ENCODE results near the gene SEPHS1.

SEPHS1 gene

DNA sequence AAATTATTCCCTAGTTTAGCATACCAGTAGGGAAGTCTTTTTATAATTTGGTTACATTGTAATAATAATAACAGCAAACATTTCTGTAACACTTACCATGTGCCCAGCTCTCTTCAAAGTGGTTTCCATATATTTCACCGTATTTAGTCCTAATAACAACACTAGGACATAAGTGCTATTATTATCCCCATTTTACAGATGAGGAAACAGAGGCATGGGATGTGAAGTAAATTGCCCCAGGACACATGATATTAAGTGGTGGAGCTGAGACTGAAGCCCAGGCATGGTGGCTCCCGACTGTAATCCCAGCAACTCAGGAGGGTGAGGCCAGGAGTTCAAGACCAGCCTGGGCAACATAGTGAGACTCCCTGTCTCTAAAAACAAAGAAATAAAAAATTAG, 53.3 kb downstream of the SEPHS1 start:
- TF ChIP-seq SPI1 (IDR thresholded peaks at IDR 0.05; ENCODE audit: borderline replicate concordance, low read depth) (no peak), GABPA (IDR thresholded peaks at IDR 0.05; ENCODE audit: low read depth) (no peak), POLR2AphosphoS5 (IDR thresholded peaks at IDR 0.05; ENCODE audit: low read depth) (no peak)
- TF ChIP-seq, protein P1, sequence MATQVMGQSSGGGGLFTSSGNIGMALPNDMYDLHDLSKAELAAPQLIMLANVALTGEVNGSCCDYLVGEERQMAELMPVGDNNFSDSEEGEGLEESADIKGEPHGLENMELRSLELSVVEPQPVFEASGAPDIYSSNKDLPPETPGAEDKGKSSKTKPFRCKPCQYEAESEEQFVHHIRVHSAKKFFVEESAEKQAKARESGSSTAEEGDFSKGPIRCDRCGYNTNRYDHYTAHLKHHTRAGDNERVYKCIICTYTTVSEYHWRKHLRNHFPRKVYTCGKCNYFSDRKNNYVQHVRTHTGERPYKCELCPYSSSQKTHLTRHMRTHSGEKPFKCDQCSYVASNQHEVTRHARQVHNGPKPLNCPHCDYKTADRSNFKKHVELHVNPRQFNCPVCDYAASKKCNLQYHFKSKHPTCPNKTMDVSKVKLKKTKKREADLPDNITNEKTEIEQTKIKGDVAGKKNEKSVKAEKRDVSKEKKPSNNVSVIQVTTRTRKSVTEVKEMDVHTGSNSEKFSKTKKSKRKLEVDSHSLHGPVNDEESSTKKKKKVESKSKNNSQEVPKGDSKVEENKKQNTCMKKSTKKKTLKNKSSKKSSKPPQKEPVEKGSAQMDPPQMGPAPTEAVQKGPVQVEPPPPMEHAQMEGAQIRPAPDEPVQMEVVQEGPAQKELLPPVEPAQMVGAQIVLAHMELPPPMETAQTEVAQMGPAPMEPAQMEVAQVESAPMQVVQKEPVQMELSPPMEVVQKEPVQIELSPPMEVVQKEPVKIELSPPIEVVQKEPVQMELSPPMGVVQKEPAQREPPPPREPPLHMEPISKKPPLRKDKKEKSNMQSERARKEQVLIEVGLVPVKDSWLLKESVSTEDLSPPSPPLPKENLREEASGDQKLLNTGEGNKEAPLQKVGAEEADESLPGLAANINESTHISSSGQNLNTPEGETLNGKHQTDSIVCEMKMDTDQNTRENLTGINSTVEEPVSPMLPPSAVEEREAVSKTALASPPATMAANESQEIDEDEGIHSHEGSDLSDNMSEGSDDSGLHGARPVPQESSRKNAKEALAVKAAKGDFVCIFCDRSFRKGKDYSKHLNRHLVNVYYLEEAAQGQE (IDR thresholded peaks at IDR 0.05; ENCODE audit: insufficient replicate concordance, low read depth): no peak
- TF ChIP-seq, protein P2, sequence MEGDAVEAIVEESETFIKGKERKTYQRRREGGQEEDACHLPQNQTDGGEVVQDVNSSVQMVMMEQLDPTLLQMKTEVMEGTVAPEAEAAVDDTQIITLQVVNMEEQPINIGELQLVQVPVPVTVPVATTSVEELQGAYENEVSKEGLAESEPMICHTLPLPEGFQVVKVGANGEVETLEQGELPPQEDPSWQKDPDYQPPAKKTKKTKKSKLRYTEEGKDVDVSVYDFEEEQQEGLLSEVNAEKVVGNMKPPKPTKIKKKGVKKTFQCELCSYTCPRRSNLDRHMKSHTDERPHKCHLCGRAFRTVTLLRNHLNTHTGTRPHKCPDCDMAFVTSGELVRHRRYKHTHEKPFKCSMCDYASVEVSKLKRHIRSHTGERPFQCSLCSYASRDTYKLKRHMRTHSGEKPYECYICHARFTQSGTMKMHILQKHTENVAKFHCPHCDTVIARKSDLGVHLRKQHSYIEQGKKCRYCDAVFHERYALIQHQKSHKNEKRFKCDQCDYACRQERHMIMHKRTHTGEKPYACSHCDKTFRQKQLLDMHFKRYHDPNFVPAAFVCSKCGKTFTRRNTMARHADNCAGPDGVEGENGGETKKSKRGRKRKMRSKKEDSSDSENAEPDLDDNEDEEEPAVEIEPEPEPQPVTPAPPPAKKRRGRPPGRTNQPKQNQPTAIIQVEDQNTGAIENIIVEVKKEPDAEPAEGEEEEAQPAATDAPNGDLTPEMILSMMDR (IDR thresholded peaks at IDR 0.05; ENCODE audit: insufficient read depth, low read length): no peak

DNA sequence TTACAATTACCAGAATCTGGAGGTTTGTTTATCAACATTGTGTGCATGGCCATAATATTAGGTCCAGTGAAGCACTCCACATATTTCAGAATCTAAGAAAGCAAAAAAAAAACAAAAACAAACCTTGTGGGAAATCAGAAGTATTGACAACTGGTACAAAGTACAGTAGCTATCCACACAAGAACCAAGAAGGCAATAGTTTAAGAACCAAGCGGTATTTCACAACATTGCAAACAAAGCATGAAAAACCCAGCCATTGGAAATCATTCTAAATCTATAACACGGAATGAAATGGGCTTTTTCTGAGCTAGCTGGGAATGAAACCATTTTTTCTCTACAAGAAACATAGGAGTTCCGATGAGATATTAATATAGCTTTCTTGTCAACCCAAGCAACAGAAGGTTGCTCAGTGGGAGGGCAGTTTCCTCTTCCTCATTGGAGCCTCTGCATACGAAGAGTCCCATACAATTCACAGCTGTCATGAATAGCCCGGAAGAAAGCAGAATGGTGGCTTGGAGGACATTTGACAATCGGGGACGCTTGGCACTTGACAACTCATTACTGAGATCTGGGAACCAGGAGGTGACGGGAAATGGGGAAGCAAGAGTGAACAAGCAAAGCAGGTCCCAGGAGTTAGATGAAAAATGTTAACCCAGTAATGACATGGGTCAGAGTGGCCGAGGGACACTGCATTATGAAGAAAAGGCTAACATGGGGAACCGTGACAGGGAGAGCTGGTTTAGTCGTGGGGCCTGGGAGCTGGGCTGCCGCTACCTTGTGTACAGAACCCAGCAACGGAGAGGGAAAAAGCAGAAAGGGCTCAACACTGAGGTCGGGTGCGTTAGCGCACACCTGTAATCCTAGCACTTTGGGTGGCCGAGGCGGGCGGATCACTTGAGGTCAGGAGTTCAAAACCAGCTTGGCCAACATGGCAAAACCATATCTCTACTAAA, 56.0 kb downstream of the SEPHS1 start:
- TF ChIP-seq SPI1 (IDR thresholded peaks at IDR 0.05; ENCODE audit: borderline replicate concordance, low read depth) (no peak), POLR2AphosphoS5 (IDR thresholded peaks at IDR 0.05; ENCODE audit: low read depth) (no peak)
- TF ChIP-seq, protein P1 (IDR thresholded peaks at IDR 0.05; ENCODE audit: insufficient replicate concordance, low read depth): no peak
- H3K27ac ChIP-seq (replicated peaks): no peak overlapping the region
- no peak for DNase-seq (ENCODE audit: low read depth in 1 of 2, low spot score in 1 of 2)
- no peaks in the 10 kb centered on the region for H3K27me3 ChIP-seq (ENCODE audit: insufficient read depth, poor library complexity, severe bottlenecking)
- H3K4me3 ChIP-seq (replicated peaks; ENCODE audit: insufficient read depth, low read length): no peak overlapping the region

More for the DNA sequence above, 53.3 kb downstream of the SEPHS1 start:
- no peaks in the 10 kb centered on the region for H3K27me3 ChIP-seq (ENCODE audit: insufficient read depth, poor library complexity, severe bottlenecking)
- H3K4me3 ChIP-seq (replicated peaks; ENCODE audit: insufficient read depth, low read length): no peak overlapping the region
- DNase-seq (ENCODE audit: low read depth in 1 of 2, low spot score in 1 of 2): no peak
- H3K27ac ChIP-seq (replicated peaks): no peak overlapping the region

DNA sequence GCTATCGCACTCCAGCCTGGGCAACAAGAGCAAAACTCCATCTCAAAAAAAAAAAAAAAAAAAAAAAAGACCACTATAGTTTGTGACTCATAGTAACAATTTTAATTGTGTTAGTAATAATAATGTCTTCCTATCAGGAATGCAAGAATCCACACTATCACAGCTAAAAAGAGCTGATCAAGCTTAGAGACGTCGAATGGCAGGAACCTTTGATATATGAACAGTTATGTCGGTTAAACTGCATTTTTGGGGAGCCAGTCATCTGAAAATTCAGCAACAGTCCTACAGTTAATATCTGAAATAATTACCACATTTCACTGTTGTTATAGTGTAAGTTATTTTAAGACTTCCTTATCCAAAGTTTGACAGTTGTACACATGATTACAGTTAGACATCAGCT, 57.0 kb downstream of the SEPHS1 start:
- H3K27me3 ChIP-seq (ENCODE audit: insufficient read depth, poor library complexity, severe bottlenecking): no peaks in the 10 kb centered on the region
- no peak overlapping the region for H3K27ac ChIP-seq (replicated peaks)
- DNase-seq (ENCODE audit: low read depth in 1 of 2, low spot score in 1 of 2): no peak
- TF ChIP-seq, protein P2 (IDR thresholded peaks at IDR 0.05; ENCODE audit: insufficient read depth, low read length): no peak
- no peak for TF ChIP-seq SPI1 (IDR thresholded peaks at IDR 0.05; ENCODE audit: borderline replicate concordance, low read depth)
- TF ChIP-seq GABPA (IDR thresholded peaks at IDR 0.05; ENCODE audit: low read depth): no peak
- no peak for TF ChIP-seq POLR2AphosphoS5 (IDR thresholded peaks at IDR 0.05; ENCODE audit: low read depth)
- TF ChIP-seq, protein P1 (IDR thresholded peaks at IDR 0.05; ENCODE audit: insufficient replicate concordance, low read depth): no peak
- no peak overlapping the region for H3K4me3 ChIP-seq (replicated peaks; ENCODE audit: insufficient read depth, low read length)

Measured in HL-60 (cell line).